ENCODE data around the gene STXBP1. TPM values are rescaled to one million over a fixed set of nuclear protein-coding genes. Genes with fewer than 3 reads are reported as not detected.
"Not testable (repeated sequence)": the region's sequence is repeated elsewhere in the genome, so short reads cannot be mapped to it uniquely, and the experiment has no call there.

STXBP1 gene
- total RNA-seq, 4 donors from 2014 or later = 47.0 to 81.0 (median 66.4) TPM

GRCh38 chr9:127606043-127606442 lies 6.0 kb upstream of the STXBP1 start:
- TF ChIP-seq CTCF (IDR thresholded peaks at IDR 0.05) = no peak
- ATAC-seq (ENCODE audit: low FRiP score) (no peak), DNase-seq (ENCODE audit: low spot score) (no peak)

- ATAC-seq (ENCODE audit: low FRiP score) (peak; percentile 59), DNase-seq (ENCODE audit: low spot score) (no peak)
- TF ChIP-seq CTCF (IDR thresholded peaks at IDR 0.05) = no peak
Observed at GRCh38 chr9:127608104-127608966, 3.7 kb upstream of the STXBP1 start.

- TF ChIP-seq CTCF (IDR thresholded peaks at IDR 0.05) = no peak
- DNase-seq (ENCODE audit: low spot score) (no peak), ATAC-seq (ENCODE audit: low FRiP score) (no peak)
Observed at GRCh38 chr9:127611603-127611898, 526 bp upstream of the STXBP1 start.

DNA sequence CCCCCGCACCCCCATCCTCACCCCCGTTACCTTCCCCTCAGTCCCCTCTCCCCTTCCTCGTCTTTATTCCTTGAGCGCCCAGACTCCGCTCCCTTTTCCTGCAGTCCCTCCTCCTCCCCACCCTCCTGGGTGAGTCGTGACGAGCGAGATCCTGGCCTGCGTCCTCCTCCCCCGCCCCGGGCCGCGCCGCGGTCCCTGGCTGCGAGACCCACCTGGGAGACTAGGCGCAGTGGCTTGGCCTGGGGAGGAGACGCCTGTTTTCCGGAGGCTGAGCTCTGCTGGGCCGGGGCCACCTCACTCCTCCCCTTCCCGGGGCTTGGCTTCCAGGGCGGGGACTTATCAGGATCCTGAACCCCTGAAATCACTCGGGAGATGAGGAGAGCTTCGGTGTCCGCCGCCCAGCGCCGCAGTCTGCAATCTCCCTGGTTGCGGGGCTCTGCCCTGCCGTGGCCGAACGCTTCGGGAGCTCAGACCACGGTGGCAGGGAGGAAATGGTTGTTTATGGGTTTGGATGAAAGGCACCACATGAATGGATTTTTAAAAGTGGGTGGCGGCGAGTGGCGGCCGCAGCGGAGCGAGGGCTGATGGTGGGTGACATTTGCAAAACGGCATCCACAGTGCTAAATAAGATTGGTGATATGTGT lies 984 bp downstream of the STXBP1 start:
- DNase-seq (ENCODE audit: low spot score) = no peak

DNA sequence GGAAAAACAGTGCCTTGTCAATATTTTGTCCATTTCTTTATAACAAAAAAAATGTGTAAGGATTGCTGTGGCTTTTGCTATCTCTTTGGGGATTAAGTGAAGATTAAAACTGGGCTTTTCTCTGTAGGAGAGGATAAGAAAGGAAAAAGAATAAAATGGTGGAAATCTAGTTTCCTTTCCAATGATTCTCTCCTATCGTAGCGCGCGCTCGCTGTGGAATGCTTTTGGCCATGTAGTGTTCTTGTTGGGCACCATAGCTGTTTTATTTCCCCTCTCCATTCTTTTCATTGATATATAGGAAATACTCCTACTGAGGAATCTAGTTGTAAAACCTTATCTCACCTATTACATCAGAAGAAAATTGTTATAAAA lies 1.5 kb downstream of the STXBP1 start:
- TF ChIP-seq CTCF (IDR thresholded peaks at IDR 0.05) = no peak
- ATAC-seq (ENCODE audit: low FRiP score) (no peak), DNase-seq (ENCODE audit: low spot score) (no peak)

More for the DNA sequence above, 984 bp downstream of the STXBP1 start:
- TF ChIP-seq CTCF (IDR thresholded peaks at IDR 0.05) = no peak
- ATAC-seq (ENCODE audit: low FRiP score) = peak; percentile 18

GRCh38 chr9:127614961-127615360 lies 2.9 kb downstream of the STXBP1 start:
- no peak for TF ChIP-seq CTCF (IDR thresholded peaks at IDR 0.05)

GRCh38 chr9:127621339-127621970 lies 9.4 kb downstream of the STXBP1 start:
- ATAC-seq (ENCODE audit: low FRiP score) = peak; percentile 28
- not testable (repeated sequence) for DNase-seq (ENCODE audit: low spot score)

More at GRCh38 chr9:127614961-127615360, 2.9 kb downstream of the STXBP1 start:
- ATAC-seq (ENCODE audit: low FRiP score) (no peak), DNase-seq (ENCODE audit: low spot score) (no peak)

All from omental fat pad (tissue), 4 donors.